Epithelial cell of esophagus (primary cell): ENCODE results near the gene KLKB1.

ENCODE experiments used
- DNase-seq: peaks from one replicate; pipeline ENCODE4 v3.0.0; 2010; ENCODE audit warnings: low read depth
- H3K4me3 ChIP-seq: 2 replicates; pipeline ENCODE4 v1.5.1; 2011; ENCODE audit warnings: mild to moderate bottlenecking, low read length, control low read depth
- TF ChIP-seq, protein P1 (sequence below): IDR thresholded peaks from 2 replicates; pipeline ENCODE4 v1.5.1; 2011; ENCODE audit warnings: low read depth, mild to moderate bottlenecking, low read length, control low read depth, inconsistent platforms; ENCODE audit not compliant: insufficient read depth; ENCODE audit errors: missing control alignments

The KLKB1 gene

DNA sequence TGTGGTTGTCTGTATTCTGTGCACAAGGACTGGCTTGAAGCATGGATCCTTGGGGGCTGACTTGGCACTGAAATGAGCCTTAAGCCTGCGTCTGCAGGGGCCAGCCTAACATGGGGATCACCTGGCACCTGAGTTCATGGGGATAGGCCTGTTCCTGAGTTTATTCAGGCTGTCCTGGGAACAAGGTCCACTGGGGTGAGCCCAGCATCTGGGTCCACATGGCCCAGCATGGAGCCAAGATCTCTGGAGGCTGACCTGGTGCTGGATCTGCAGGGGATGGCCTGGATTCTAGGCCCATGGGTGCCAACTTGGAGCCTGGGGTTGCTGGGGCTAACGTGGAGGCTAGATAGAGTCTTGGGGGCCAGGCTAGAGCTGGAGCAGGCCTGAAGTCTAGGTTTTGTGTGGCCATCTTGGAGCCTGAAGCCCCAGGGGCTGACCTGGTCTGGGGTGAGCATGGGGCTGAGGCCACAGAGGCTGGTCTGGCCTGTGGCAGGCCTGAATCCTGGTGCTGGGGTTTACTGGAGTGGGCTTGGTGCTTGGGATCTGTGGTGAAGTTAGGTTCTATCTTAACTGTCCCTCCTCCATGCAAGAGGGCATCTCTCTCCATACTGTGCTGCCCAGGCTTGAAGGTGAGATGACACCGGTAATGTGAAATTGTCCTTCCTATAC, 652 bp upstream of the KLKB1 start:
- no peak overlapping the region for H3K4me3 ChIP-seq
- DNase-seq: no peak
- TF ChIP-seq, protein P1, sequence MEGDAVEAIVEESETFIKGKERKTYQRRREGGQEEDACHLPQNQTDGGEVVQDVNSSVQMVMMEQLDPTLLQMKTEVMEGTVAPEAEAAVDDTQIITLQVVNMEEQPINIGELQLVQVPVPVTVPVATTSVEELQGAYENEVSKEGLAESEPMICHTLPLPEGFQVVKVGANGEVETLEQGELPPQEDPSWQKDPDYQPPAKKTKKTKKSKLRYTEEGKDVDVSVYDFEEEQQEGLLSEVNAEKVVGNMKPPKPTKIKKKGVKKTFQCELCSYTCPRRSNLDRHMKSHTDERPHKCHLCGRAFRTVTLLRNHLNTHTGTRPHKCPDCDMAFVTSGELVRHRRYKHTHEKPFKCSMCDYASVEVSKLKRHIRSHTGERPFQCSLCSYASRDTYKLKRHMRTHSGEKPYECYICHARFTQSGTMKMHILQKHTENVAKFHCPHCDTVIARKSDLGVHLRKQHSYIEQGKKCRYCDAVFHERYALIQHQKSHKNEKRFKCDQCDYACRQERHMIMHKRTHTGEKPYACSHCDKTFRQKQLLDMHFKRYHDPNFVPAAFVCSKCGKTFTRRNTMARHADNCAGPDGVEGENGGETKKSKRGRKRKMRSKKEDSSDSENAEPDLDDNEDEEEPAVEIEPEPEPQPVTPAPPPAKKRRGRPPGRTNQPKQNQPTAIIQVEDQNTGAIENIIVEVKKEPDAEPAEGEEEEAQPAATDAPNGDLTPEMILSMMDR: no peak

DNA sequence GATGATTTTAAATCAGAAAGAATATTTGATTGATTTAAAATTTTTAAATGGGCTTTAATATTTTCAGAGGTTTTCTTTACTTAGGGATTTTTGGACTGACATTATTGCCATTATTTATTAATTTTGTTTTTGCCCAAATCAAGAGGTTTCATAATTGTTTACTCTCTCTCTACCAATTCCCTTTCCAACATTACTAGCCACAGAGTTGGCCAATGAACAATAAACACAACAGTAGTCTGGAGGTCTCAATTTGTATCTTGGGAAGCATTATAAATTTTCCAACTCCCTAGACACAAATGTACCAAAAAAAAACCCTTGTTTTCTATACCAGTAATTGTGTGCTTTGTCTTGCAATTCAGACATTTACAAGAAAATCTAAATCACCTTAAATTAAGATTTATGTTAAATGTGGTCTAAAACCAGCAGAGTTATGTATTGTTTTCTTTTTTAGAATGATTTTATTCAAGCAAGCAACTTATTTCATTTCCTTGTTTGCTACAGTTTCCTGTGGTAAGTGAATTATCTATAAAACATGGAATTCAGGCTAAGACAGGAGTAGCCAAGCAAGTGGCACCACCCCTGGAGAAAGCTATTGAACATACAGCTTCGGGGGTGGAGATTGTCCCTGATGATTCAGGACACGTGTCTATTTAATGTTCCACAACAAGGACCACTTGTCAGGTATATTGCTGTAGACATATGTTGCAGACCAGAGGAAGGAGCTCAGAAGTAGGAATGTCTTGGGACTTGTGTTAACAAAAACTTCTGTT, 622 bp downstream of the KLKB1 start:
- H3K4me3 ChIP-seq: no peak overlapping the region
- TF ChIP-seq, protein P1: no peak
- DNase-seq: no peak

DNA sequence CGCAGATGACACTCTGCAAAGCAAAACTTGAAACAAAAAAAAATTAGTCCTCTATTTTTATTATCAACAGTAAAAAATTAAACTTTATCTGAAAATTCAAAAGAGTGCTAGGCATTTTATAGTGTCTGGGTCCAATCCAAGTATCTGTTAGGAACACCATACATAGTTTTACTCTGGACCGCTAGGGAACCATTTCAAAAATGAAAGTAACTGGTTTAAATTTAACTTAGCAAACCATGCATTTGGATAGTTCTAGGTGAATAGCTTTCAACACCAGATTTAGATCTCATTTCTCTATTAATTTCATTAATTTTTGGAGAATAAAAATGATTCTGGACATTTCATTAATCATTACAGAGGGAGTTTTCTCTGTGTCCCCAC, 1.2 kb downstream of the KLKB1 start:
- TF ChIP-seq, protein P1: no peak
- no peak overlapping the region for H3K4me3 ChIP-seq
- DNase-seq: no peak

DNA sequence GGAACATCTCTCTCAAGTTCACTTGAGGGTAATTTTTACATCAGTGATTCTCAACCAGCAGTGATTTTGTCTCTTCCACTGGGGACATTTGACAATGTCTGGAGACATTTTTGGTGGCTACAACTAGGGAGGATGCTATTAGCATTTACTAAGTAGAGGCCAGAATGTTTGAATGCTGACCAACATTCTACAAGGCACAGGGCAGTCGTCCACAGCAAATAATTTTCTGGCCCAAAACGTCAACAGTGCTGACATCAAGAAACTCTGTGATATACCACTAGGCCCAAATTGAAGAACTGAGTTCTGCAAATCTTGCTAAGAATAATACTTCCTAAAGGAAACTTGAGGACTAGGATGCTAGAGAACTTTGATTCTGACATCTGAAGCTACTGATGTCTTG, 7.1 kb downstream of the KLKB1 start:
- TF ChIP-seq, protein P1: no peak
- no peak overlapping the region for H3K4me3 ChIP-seq
- no peak for DNase-seq

DNA sequence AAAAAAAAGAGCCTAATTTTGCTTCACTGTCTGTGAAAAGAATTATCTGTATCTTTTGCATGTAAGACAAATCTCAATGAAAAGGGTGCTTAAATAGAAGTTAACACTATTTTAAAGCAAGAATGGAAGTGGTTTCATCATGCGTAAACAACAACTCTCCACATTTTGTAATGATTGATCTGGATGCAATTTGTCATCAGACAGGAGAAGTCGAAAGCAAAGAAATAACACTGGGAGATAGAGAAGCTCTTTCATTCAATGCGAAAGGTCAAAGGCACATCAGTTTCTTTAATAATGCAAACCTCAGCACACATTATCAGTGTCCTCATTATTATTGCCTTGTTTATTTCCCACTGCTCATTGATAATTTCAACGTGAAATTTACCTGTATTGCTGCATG, 8.8 kb downstream of the KLKB1 start:
- TF ChIP-seq, protein P1: no peak
- H3K4me3 ChIP-seq: no peak overlapping the region
- DNase-seq: no peak

DNA sequence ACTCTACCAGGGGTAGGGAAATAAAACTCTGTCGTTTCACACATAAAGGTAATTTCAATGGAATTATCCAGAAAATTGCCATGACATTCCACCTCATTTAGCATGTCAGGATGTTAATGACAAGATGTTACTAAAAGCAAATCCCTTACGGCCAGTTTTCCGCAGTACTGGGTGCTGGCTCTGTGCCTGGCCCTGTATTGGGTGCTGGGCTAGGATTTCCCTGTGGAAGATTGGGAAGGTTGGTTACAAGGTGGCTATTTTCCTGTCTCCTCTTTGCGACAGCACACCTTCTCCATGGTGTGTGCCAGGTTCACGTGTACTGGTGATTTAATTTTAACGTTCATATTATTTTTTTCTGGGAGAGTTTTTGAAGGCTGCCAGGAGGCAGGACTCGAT, 13.1 kb downstream of the KLKB1 start:
- H3K4me3 ChIP-seq: no peak overlapping the region
- no peak for DNase-seq
- TF ChIP-seq, protein P1: no peak
